Breast epithelium (tissue), 4 donors: Measurements from ENCODE around the gene HSPG2. TPM values are rescaled to one million over a fixed set of nuclear protein-coding genes. Genes with fewer than 3 reads are reported as not detected.

Source experiments
- DNase-seq, 2 donors: peaks; one replicate each; pipeline ENCODE4 v3.0.0-alpha.2; 2019; ENCODE audit warnings: low spot score in 2 of 2
- H3K27ac ChIP-seq, 2 donors: fragments of 200-600 bp; sonication (generic) in 1 of 2; one replicate each; pipeline ENCODE4 v1.5.1; 2016 to 2019; ENCODE audit warnings: mild to moderate bottlenecking in 1 of 2
- H3K27me3 ChIP-seq, 2 donors: fragments of 200-600 bp; sonication (generic) in 1 of 2; one replicate each; pipeline versions ENCODE4 v1.5.1 to v1.6.0; 2017 to 2019; ENCODE audit warnings: control low read depth in 1 of 2, mild to moderate bottlenecking in 1 of 2
- H3K36me3 ChIP-seq: fragments of 200-600 bp; one replicate; pipeline ENCODE4 v1.5.1; 2019
- H3K4me1 ChIP-seq, 2 donors: fragments of 200-600 bp; sonication (generic); one replicate each; pipeline ENCODE4 v1.5.1; 2016 to 2019; ENCODE audit warnings: control low read depth in 1 of 2
- H3K4me3 ChIP-seq, 3 donors: fragments of 200-600 bp; sonication (generic); 1 replicate in 2 of 3; 2 replicates in 1 of 3; pipeline ENCODE4 v1.5.1; 2016 to 2019; ENCODE audit warnings: mild to moderate bottlenecking in 3 of 3, moderate library complexity in 2 of 3
- H3K9me3 ChIP-seq, 2 donors: fragments of 200-600 bp; sonication (generic) in 1 of 2; one replicate each; pipeline ENCODE4 v1.5.1; 2016 to 2019; ENCODE audit warnings: control low read depth in 1 of 2
- POLR2A ChIP-seq: fragments of 450-650 bp; IDR thresholded peaks from one replicate; pipeline ENCODE4 v1.6.1; 2016; ENCODE audit warnings: antibody characterized with exemption, mild to moderate bottlenecking, moderate library complexity
- POLR2AphosphoS5 ChIP-seq, 3 donors: sonication (generic); formaldehyde crosslinking; IDR thresholded peaks; one replicate each; pipeline ENCODE4 v1.6.1; 2017; ENCODE audit warnings: antibody characterized with exemption in 3 of 3
- intact Hi-C: fragments of 100-400 bp; cut with DNase I; formaldehyde crosslinking; loops from one replicate; pipeline ENCODE4 v1.15.1; 2023; ENCODE audit warnings: low total_unique reads
- total RNA-seq, 3 donors: library from RNA; depleted of rRNA; stranded (reverse); fragments of >200 nt; gene quantifications; one replicate each; pipeline ENCODE4 v1.1.0, GENCODE V29; 2016
- TF ChIP-seq, protein P1 (sequence below), 3 donors: fragments of 450-650 bp; IDR thresholded peaks; one replicate each; pipeline ENCODE4 v1.5.1; 2016 to 2017; ENCODE audit warnings: antibody characterized with exemption in 3 of 3, mild to moderate bottlenecking in 3 of 3, moderate library complexity in 3 of 3

Gene HSPG2
- total RNA-seq, 3 donors from 2014 or later: 48.3 to 219 (median 95.0) TPM

DNA sequence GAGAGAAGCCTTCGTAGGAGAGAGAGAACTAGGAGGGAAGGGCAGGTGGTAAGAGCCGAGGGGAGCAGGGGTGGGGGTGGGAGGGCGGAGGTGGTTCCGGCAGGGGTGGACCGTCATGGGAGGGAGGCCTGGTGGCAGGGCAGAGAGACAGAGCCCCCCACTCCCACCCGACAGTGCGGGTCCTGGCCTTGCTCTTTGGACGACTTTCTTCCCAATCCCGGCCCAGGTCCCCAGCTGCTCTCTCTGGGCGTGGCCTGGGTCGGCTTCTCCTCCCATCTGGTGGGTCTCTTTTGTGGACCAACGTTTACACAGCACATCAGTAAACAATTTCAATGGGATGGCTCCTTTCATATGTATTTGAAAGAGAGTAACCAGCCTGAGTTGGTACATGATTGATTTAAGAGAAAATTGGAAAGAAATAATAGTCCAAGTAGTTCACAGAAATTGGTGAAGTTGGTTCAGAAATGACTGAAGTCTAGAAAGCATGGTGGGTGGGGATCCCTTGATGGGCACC is 68.1 kb downstream of the HSPG2 start:
- H3K27me3 ChIP-seq: no peaks in the 10 kb centered on the region
- H3K4me1 ChIP-seq: peaks cover 0 to 8% of the 10 kb centered on the region in 2 donors
- TF ChIP-seq POLR2A (no peak), POLR2AphosphoS5 (IDR thresholded peaks at IDR 0.05) (no peak)
- TF ChIP-seq, protein P1, sequence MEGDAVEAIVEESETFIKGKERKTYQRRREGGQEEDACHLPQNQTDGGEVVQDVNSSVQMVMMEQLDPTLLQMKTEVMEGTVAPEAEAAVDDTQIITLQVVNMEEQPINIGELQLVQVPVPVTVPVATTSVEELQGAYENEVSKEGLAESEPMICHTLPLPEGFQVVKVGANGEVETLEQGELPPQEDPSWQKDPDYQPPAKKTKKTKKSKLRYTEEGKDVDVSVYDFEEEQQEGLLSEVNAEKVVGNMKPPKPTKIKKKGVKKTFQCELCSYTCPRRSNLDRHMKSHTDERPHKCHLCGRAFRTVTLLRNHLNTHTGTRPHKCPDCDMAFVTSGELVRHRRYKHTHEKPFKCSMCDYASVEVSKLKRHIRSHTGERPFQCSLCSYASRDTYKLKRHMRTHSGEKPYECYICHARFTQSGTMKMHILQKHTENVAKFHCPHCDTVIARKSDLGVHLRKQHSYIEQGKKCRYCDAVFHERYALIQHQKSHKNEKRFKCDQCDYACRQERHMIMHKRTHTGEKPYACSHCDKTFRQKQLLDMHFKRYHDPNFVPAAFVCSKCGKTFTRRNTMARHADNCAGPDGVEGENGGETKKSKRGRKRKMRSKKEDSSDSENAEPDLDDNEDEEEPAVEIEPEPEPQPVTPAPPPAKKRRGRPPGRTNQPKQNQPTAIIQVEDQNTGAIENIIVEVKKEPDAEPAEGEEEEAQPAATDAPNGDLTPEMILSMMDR (IDR thresholded peaks at IDR 0.05): no peak
- no peak for DNase-seq
- intact Hi-C loops: no loop called here
- no peaks in the 10 kb centered on the region for H3K9me3 ChIP-seq
- H3K27ac ChIP-seq: peak overlapping the region in 1 of 2 donors; percentile 66
- H3K36me3 ChIP-seq: no peaks in the 10 kb centered on the region
- no peak overlapping the region for H3K4me3 ChIP-seq

DNA sequence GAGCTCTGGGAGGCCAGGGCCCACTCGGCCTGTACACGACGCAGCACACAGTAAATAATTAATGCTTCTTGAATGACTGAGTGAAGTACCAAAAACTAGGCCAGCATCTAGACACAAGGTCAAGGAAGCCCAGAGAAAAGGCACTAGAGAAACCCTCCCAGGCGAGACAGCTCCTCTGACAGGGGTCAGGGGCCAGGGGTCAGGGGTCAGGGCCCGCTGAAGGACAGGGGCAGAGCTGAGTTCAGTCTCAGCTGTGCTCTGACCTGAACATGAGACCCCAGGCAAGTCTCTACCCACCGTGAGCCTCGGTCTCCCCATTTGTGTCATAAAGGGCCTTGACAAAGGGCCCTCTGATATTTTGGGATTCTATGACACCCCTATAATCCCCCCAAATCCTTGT is 68.6 kb downstream of the HSPG2 start:
- Histone ChIP-seq H3K36me3 (no peaks in the 10 kb centered on the region), H3K4me1 (peaks cover 0 to 8% of the 10 kb centered on the region in 2 donors)
- no peak for DNase-seq

DNA sequence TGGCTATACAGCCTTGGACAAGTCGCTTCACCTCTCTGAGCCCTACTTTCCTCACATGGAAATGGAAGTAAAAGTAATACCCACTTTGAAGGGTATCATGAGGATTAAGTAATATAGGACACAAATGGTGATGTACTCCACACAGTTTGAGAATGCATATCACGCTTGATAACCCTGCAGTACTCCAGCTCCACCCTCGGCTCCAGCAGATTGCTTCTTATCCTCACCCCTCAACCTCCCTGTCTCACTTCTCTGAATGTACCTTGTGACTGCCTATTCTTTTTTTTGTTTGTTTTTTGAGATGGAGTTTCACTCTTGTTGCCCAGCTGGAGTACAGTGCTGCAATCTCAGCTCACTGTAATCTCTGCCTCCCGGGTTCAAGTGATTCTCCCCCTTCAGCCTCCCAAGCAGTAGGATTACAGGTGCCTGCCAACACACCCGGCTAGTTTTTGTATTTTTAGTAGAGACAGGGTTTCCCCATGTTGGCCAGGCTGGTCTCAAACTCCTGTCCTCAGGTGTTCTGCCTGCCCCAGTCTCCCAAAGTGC is 69.6 kb downstream of the HSPG2 start:
- Histone ChIP-seq H3K4me1 (peaks cover 0 to 8% of the 10 kb centered on the region in 2 donors), H3K27ac (no peak overlapping the region), H3K36me3 (no peaks in the 10 kb centered on the region), H3K27me3 (no peaks in the 10 kb centered on the region), H3K4me3 (no peak overlapping the region), H3K9me3 (no peaks in the 10 kb centered on the region)
- intact Hi-C loops: loop anchor here (2.0 kb wide), 1 partner anchor 23 kb away; no protein-coding TSS in a partner anchor
- DNase-seq: no peak
- TF ChIP-seq POLR2AphosphoS5 (IDR thresholded peaks at IDR 0.05) (no peak), POLR2A (no peak)
- TF ChIP-seq, protein P1 (IDR thresholded peaks at IDR 0.05): no peak

More for the DNA sequence above, 68.6 kb downstream of the HSPG2 start:
- TF ChIP-seq POLR2A: no peak
- TF ChIP-seq, protein P1 (IDR thresholded peaks at IDR 0.05): no peak
- no peak for TF ChIP-seq POLR2AphosphoS5 (IDR thresholded peaks at IDR 0.05)
- Histone ChIP-seq H3K4me3 (no peak overlapping the region), H3K9me3 (no peaks in the 10 kb centered on the region), H3K27me3 (no peaks in the 10 kb centered on the region), H3K27ac (no peak overlapping the region)
- intact Hi-C loops: no loop called here

DNA sequence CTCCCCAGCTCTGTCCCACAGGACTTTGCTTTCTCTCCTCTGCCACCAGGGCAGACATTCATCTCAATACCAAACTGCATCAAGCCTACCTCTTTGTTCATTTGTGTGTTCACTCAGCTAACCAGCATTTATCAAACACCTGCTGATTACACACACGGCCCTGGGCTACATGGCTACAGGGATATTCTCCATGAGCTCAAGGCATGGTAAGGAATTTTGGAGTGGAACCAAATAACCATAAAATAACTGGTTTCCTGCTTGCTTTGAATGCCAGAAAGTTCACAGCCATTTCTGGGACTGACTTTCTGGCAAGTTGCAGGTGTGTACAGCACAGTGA is 70.4 kb downstream of the HSPG2 start:
- Histone ChIP-seq H3K27ac (peak overlapping the region in 1 of 2 donors; percentile 19), H3K4me3 (no peak overlapping the region)

More for the DNA sequence above, 70.4 kb downstream of the HSPG2 start:
- no peak for DNase-seq
- Histone ChIP-seq H3K9me3 (no peaks in the 10 kb centered on the region), H3K36me3 (peaks cover 4% of the 10 kb centered on the region), H3K4me1 (peaks cover 0 to 8% of the 10 kb centered on the region in 2 donors), H3K27me3 (no peaks in the 10 kb centered on the region)
- intact Hi-C loops: loop anchor here (2.0 kb wide), 1 partner anchor 24 kb away; no protein-coding TSS in a partner anchor
- TF ChIP-seq POLR2AphosphoS5 (IDR thresholded peaks at IDR 0.05) (no peak), POLR2A (no peak)
- TF ChIP-seq, protein P1 (IDR thresholded peaks at IDR 0.05): no peak
